HG03159 (cell line): ENCODE measurements around the gene SYP.
"Not testable (repeated sequence)": the region's sequence is repeated elsewhere in the genome, so short reads cannot be mapped to it uniquely, and the experiment has no call there.

Source experiments
- ATAC-seq: cut with Tn5 transposase; IDR thresholded peaks from one replicate; pipeline ENCODE4 v1.9.1; 2021; ENCODE audit warnings: mild to moderate bottlenecking, moderate library complexity; ENCODE audit not compliant: unreplicated experiment

The SYP gene

DNA sequence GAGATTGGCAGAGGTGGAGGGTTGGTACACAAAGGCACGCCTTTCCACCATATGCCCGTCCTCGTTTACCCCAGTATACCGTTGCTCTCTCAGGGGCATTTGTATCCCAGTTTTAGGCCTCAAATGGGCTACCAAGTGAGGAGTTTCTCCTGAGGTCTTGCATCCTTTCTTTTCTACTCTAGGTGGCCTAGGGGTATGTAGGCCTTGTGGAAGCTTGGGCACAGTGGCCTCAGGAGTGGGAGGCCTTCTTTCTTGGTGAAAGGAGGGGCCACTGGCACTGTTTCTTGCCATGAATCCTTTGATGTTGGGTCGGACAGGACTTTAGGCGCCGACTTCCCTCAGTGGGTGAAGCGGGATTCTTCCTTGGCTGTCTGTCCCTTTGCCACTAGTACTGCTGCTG lies 52.7 kb downstream of the SYP start:
- ATAC-seq = no peak

DNA sequence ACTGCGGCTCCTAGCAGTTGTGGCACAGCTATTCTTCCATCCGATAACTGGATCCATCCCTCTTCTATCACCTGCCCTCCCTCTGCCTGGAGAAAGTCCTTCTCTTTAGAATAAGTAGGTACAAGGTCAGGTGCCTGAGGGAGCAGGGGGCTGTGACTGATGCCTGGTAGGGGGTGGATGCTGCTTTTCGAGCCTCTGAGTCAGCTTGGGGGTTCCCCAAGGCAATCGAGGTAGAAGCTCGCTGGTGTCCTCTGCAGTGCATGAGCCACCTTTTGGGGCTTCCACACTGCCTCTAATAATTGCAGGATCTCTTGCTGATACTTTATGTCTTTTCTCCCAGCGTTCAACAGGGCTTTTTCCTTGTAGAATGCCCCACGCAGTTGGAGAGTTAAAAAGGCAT lies 56.8 kb downstream of the SYP start:
- not testable (repeated sequence) for ATAC-seq

GRCh38 chrX:49142264-49142663 lies 57.7 kb downstream of the SYP start:
- ATAC-seq = not testable (repeated sequence)

GRCh38 chrX:49139713-49140112 lies 60.3 kb downstream of the SYP start:
- no peak for ATAC-seq
